GM12892 (cell line): ENCODE measurements around the gene CTAG1A.
"Not testable (repeated sequence)": the region's sequence is repeated elsewhere in the genome, so short reads cannot be mapped to it uniquely, and the experiment has no call there.

Source experiments
- POLR2A ChIP-seq: IDR thresholded peaks from 2 replicates; pipeline ENCODE4 v1.6.1; 2011; ENCODE audit warnings: low read depth, low read length, control low read depth
- POLR2AphosphoS5 ChIP-seq: IDR thresholded peaks from 2 replicates; pipeline ENCODE4 v1.6.1; 2011; ENCODE audit warnings: low read depth, low read length, control low read depth

DNA sequence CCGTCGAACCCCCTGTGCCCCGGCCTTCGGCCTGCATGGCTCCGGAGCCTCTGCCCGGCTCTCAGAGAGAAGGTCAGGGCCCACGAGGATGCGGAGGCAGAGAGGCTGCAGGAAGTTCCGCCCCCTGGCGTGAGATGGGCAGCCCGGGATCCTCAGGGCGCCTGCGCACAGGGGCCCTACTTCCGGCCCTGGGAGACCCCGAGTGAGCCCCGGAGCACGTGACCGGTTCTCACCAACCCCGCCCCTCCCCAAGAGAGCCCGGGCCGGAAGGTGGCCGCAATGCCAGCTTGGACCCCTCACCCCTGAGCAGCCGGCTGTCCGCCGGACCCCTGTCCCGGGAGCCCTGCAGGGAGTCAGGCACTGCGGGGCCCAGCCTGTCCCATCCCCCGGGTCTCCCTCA, 34.2 kb downstream of the CTAG1A start, which contains the start of gene CTAG1B:
- not testable (repeated sequence) for TF ChIP-seq POLR2AphosphoS5, POLR2A
